Upper lobe of left lung (tissue), 6 donors: ENCODE measurements around the gene YDJC. TPM values are rescaled to one million over a fixed set of nuclear protein-coding genes. Genes with fewer than 3 reads are reported as not detected.
"Not testable (repeated sequence)": the region's sequence is repeated elsewhere in the genome, so short reads cannot be mapped to it uniquely, and the experiment has no call there.

Experiments
- ATAC-seq, 2 donors: fragments of 200-7000 bp; cut with Tn5 transposase; one replicate each; pipeline ENCODE4 v1.9.1; 2022; ENCODE audit warnings: mild to moderate bottlenecking in 2 of 2, moderate library complexity in 2 of 2; ENCODE audit not compliant: low FRiP score in 2 of 2
- DNase-seq, 2 donors: peaks; one replicate each; pipeline ENCODE4 v3.0.0-alpha.2; 2019 to 2020
- H3K27ac ChIP-seq, 4 donors: fragments of 200-600 bp; sonication (generic); one replicate each; pipeline ENCODE4 v1.5.1; 2016 to 2019
- H3K27me3 ChIP-seq, 4 donors: fragments of 200-600 bp; sonication (generic); one replicate each; pipeline ENCODE4 v1.5.1; 2017 to 2019
- H3K36me3 ChIP-seq, 4 donors: fragments of 200-600 bp; sonication (generic); one replicate each; pipeline ENCODE4 v1.5.1; 2016 to 2019
- H3K4me1 ChIP-seq, 4 donors: fragments of 200-600 bp; sonication (generic); one replicate each; pipeline ENCODE4 v1.5.1; 2018 to 2019
- H3K4me3 ChIP-seq, 4 donors: fragments of 200-600 bp; sonication (generic); one replicate each; pipeline ENCODE4 v1.5.1; 2017 to 2019; ENCODE audit warnings: mild to moderate bottlenecking in 2 of 4, moderate library complexity in 1 of 4
- H3K9me3 ChIP-seq, 4 donors: fragments of 200-600 bp; sonication (generic); one replicate each; pipeline ENCODE4 v1.5.1; 2018 to 2019
- EP300 ChIP-seq, 4 donors: sonication (generic); formaldehyde crosslinking; IDR thresholded peaks; one replicate each; pipeline ENCODE4 v1.5.1; 2017; ENCODE audit warnings: antibody characterized with exemption in 4 of 4, control low read depth in 2 of 4
- POLR2A ChIP-seq, 4 donors: fragments of 450-650 bp; IDR thresholded peaks; one replicate each; pipeline ENCODE4 v1.5.1; 2016 to 2017; ENCODE audit warnings: antibody characterized with exemption in 4 of 4, mild to moderate bottlenecking in 2 of 4
- POLR2AphosphoS5 ChIP-seq, 2 donors: sonication (generic); formaldehyde crosslinking; IDR thresholded peaks; one replicate each; pipeline ENCODE4 v1.5.1; 2017; ENCODE audit warnings: antibody characterized with exemption in 2 of 2
- WGBS, 2 donors: methylation state at CpG; one replicate each; pipeline ENCODE4 v1.1.5; 2017 to 2018; 5-methylcytosine and 5-hydroxymethylcytosine counted together
- small RNA-seq, 4 donors: library from RNA; depleted of rRNA; stranded (forward); fragments of <200 nt; gene quantifications; one replicate each; pipeline ENCODE3, GENCODE V24; 2016
- total RNA-seq, 6 donors: library from RNA; depleted of rRNA in 4 of 6; stranded (reverse); fragments of >200 nt in 4 of 6; gene quantifications; one replicate each; pipeline versions ENCODE4 v1.1.0 to v1.2.1, GENCODE V29; 2016 to 2021
- TF ChIP-seq, protein P1 (sequence below), 6 experiments: fragments of 450-650 bp in 4 of 6; fragments of 200-600 bp in 2 of 6; sonication (generic) in 2 of 6; IDR thresholded peaks; one replicate each; pipeline ENCODE4 v1.5.1; 2016 to 2019; ENCODE audit warnings: antibody characterized with exemption in 6 of 6
- donor health status: DM: no; HTN: no; CAD: no; lungs with moderate emphysema.
- donor health status: DM: no; HTN: yes; CAD: no; lungs with severe emphysema.

The YDJC gene
- total RNA-seq, 6 donors from 2014 or later = 22.2 to 47.4 (median 28.3) TPM

DNA sequence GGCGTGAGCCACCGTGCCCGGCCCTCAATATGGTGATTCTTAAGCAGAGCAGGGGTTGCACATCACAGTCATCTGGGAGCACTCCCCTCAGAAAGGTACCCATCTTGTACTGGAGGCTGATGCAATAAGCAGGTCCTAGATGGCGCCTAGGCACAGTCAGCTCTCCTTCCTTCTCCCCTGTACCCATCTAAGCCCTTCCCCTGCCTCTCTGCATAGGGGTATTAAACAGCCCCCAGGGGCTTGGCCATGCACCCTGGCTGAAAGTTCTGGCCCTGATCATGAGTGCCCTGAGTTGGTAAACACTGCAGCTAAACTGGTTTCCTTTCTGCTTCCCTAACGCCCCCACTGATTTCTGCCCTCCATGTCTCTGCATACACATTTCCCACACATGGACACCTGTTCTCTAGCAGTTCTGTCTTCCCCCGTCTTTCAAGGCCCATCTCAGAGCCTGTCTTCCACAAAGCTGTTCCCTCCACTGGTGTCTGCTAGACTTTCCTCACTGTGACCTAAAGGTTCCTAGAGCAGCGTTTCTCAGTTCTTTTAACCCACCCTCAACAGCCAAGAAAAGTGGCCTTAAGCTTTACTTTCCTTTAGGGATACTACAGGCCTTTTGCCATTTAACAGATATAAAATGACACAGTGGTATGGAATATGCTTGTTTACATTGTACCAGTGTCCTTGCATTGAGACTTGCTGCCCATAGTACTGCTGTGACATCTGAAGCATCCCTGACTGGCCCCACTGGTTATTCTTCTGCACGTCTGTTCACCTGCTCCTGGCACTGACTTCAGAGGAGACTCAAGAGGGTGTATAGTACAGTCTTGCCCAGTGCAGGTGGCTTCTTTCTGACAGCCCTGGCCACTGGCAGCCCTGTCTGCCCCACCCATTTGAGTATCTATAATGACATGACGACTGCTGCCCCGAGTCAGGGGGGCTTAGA, 46.8 kb downstream of the YDJC start:
- Histone ChIP-seq H3K27ac (no peak overlapping the region), H3K36me3 (peaks cover 0 to 4% (median 0%) of the 10 kb centered on the region in 4 donors), H3K9me3 (no peaks in the 10 kb centered on the region), H3K27me3 (no peaks in the 10 kb centered on the region), H3K4me3 (no peak overlapping the region), H3K4me1 (peaks cover 34 to 72% (median 44%) of the 10 kb centered on the region in 4 donors)
- WGBS, 2 donors = 71 to 75% methylated on average over 10 of the region's 10 CpGs
- TF ChIP-seq, protein P1, sequence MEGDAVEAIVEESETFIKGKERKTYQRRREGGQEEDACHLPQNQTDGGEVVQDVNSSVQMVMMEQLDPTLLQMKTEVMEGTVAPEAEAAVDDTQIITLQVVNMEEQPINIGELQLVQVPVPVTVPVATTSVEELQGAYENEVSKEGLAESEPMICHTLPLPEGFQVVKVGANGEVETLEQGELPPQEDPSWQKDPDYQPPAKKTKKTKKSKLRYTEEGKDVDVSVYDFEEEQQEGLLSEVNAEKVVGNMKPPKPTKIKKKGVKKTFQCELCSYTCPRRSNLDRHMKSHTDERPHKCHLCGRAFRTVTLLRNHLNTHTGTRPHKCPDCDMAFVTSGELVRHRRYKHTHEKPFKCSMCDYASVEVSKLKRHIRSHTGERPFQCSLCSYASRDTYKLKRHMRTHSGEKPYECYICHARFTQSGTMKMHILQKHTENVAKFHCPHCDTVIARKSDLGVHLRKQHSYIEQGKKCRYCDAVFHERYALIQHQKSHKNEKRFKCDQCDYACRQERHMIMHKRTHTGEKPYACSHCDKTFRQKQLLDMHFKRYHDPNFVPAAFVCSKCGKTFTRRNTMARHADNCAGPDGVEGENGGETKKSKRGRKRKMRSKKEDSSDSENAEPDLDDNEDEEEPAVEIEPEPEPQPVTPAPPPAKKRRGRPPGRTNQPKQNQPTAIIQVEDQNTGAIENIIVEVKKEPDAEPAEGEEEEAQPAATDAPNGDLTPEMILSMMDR (IDR thresholded peaks at IDR 0.05) = no peak
- TF ChIP-seq POLR2A (IDR thresholded peaks at IDR 0.05) = no peak
- no peak for TF ChIP-seq POLR2AphosphoS5 (IDR thresholded peaks at IDR 0.05)
- ATAC-seq (no peak), DNase-seq (no peak)

DNA sequence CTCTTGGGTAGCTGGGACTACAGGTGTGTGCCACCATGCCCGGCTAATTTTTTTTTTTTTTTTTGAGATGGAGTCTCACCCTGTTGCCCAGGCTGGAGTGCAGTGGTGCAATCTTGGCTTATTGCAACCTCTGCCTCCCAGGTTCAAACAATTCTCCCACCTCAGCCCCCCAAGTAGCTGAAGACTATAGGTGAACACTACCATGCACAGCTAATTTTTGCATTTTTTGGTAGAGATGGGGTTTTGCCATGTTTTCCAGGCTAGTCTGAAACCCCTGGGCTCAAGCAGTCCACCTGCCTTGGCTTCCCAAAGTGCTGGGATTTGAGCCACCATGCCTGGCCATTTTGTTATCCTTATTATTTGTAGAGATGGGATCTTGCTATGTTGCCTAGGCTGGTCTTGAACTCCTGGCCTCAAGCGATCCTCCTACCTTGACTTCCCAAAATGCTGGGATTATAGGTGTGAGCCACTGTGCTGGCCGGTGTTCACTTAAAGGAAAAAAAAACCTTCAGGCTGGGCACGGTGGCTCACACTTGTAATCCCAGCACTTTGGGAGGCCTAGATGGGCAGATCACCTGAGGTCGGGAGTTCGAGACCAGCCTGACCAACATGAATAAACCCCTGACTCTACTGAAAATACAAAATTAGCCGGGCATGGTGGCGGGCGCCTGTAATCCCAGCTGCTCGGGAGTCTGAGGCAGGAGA, 48.7 kb downstream of the YDJC start:
- H3K9me3 ChIP-seq, DNase-seq, H3K27me3 ChIP-seq, ATAC-seq, H3K36me3 ChIP-seq, H3K27ac ChIP-seq, H3K4me3 ChIP-seq: not testable (repeated sequence)
- peaks cover 42 to 74% (median 44%) of the 10 kb centered on the region in 4 donors for H3K4me1 ChIP-seq
- 92 to 96% methylated on average over 10 of the region's 10 CpGs for WGBS, 2 donors

DNA sequence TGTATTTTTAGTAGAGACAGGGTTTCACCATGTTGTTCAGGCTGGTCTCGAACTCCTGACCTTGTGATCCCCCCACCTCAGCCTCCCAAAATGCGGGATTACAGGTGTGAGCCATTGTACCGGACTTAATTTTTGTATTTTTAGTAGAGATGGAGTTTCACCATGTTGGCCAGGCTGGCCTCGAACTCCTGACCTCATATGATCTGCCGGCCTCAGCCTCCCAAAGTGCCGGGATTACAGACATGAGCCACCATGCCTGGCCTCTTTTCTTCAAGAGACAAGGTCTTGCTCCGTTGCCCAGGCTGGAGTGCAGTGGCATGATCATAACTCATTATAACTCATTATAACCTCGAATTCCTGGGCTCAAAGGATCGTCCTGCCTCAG, 49.2 kb downstream of the YDJC start:
- DNase-seq, H3K36me3 ChIP-seq, H3K9me3 ChIP-seq, H3K4me3 ChIP-seq, ATAC-seq, H3K27ac ChIP-seq, H3K27me3 ChIP-seq: not testable (repeated sequence)
- H3K4me1 ChIP-seq = peaks cover 42 to 74% (median 44%) of the 10 kb centered on the region in 4 donors
- WGBS, 2 donors = 95 to 96% methylated on average over 9 of the region's 9 CpGs

DNA sequence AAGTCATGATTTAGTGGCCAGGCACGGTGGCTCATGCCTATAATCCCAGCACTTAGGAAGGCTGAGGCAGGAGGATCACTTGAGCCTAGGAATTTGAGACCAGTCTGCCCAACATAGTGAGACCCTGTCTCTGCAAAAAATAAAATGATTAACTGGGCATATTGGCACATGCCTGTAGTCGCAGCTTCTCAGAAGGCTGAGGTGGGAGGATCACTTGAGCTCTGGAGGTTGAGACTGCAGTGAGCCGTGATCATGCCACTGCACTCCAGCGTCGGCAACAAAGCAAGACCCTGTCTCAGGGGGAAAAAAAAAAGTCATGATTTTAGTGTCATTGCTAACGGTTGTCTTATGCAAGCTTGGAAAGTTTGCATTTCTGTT, 50.4 kb downstream of the YDJC start:
- Histone ChIP-seq H3K4me3 (no peak overlapping the region), H3K27ac (no peak overlapping the region), H3K36me3 (peaks cover 0 to 4% (median 0%) of the 10 kb centered on the region in 4 donors), H3K4me1 (peaks cover 42 to 77% (median 50%) of the 10 kb centered on the region in 4 donors), H3K27me3 (no peaks in the 10 kb centered on the region), H3K9me3 (no peaks in the 10 kb centered on the region)
- 74 to 78% methylated on average over 6 of the region's 6 CpGs for WGBS, 2 donors
- no peak for ATAC-seq
- TF ChIP-seq EP300 (IDR thresholded peaks at IDR 0.05) = no peak
- no peak for DNase-seq

Small RNA genes lying within 50 kb of the gene (small RNA-seq; reads per million reads assigned to genes)
- 0.43 to 3.4 (median 0.94) reads per million in 4 donors for gene MIR301B

Other genes with a start within 250 kb of the YDJC start
- gene RIMBP3B, start 246.3 kb downstream of the YDJC start, total RNA-seq = under 1 TPM in 3 of 6 donors, not detected in 3; 0.20 to 0.86 (median 0.46) TPM
- gene HIC2, start 212.7 kb downstream of the YDJC start, total RNA-seq = 10 to 100 TPM in 1 of 6 donors, 1 to 10 TPM in 5; 4.4 to 11.5 (median 5.7) TPM
- gene TMEM191C, start 162.6 kb downstream of the YDJC start, total RNA-seq = 1 to 10 TPM in 5 of 6 donors, under 1 TPM in 1; 1.00 to 2.9 (median 1.5) TPM
- gene RIMBP3C, start 78.6 kb downstream of the YDJC start, total RNA-seq = 1 to 10 TPM in 1 of 6 donors, under 1 TPM in 4, not detected in 1; 0.10 to 1.0 (median 0.57) TPM
- gene UBE2L3, start 62.3 kb downstream of the YDJC start, total RNA-seq = 10 to 100 TPM; 24.1 to 45.8 (median 39.2) TPM
- 1 to 10 TPM in 2 of 6 donors, under 1 TPM in 2, not detected in 2; 0.26 to 4.2 (median 0.97) TPM for gene CCDC116, start 2.7 kb upstream of the YDJC start, total RNA-seq
- 10 to 100 TPM in 5 of 6 donors, 1 to 10 TPM in 1; 3.1 to 73.1 (median 38.9) TPM for gene SDF2L1, start 12.3 kb upstream of the YDJC start, total RNA-seq
- 100 to 1,000 TPM in 1 of 6 donors, 10 to 100 TPM in 5; 40.4 to 107 (median 48.4) TPM for gene PPIL2, start 36.0 kb upstream of the YDJC start, total RNA-seq
- 10 to 100 TPM in 1 of 6 donors, 1 to 10 TPM in 5; 4.4 to 11.6 (median 7.4) TPM for gene YPEL1, start 105.8 kb upstream of the YDJC start, total RNA-seq
- gene MAPK1, start 237.6 kb upstream of the YDJC start, total RNA-seq = 100 to 1,000 TPM in 2 of 6 donors, 10 to 100 TPM in 4; 50.2 to 180 (median 65.9) TPM